ENCODE measurements around the gene SLC7A8. TPM values are rescaled to one million over a fixed set of nuclear protein-coding genes. Genes with fewer than 3 reads are reported as not detected.

The SLC7A8 gene
- polyA plus RNA-seq, 1 donor (not counting 4 experiments of a cell fraction or from before 2014, with no cell fraction given): 29.1 TPM

- H3K79me2 ChIP-seq (ENCODE audit: control insufficient read depth, insufficient read depth, low read length): no peaks in the 10 kb centered on the region
- no peak overlapping the region for H3K9ac ChIP-seq (ENCODE audit: control insufficient read depth, extremely low read depth, insufficient read depth, low read length)
- H3K27ac ChIP-seq (ENCODE audit: control insufficient read depth, insufficient read depth, low read length): no peak overlapping the region
- no peak overlapping the region for H3K4me2 ChIP-seq (ENCODE audit: control insufficient read depth, extremely low read depth, insufficient read depth, low read depth, low read length)
- H3K4me3 ChIP-seq (ENCODE audit: control insufficient read depth in 2 of 3, extremely low read depth in 1 of 3, insufficient read depth in 2 of 3, low read depth in 1 of 3, low read length in 3 of 3): no peak overlapping the region
- no peak for TF ChIP-seq EZH2 (IDR thresholded peaks at IDR 0.05; ENCODE audit: low read length)
- TF ChIP-seq CTCF (optimal IDR thresholded peaks at IDR 0.05 in 1 of 3, IDR thresholded peaks at IDR 0.05 in 1 of 3, conservative IDR thresholded peaks at IDR 0.05 in 1 of 3; ENCODE audit: extremely low read depth in 1 of 3, insufficient read depth in 2 of 3, low read length in 3 of 3): no peak
- no peaks in the 10 kb centered on the region for H3K9me1 ChIP-seq (ENCODE audit: control insufficient read depth, extremely low read depth, insufficient read depth, low read length)
- no peaks in the 10 kb centered on the region for H3K36me3 ChIP-seq (ENCODE audit: control insufficient read depth in 2 of 2, extremely low read depth in 1 of 2, insufficient read depth in 2 of 2, low read length in 2 of 2)
- H3K4me1 ChIP-seq (ENCODE audit: control insufficient read depth, extremely low read depth, insufficient read depth, low read length): peaks cover 21% of the 10 kb centered on the region
- DNase-seq (ENCODE audit: low read depth, low spot score) (no peak), FAIRE-seq (no peak)
- no peak overlapping the region for H2AFZ ChIP-seq (ENCODE audit: control insufficient read depth, low read length)
- no peaks in the 10 kb centered on the region for H3K9me3 ChIP-seq (ENCODE audit: control insufficient read depth, low read depth, low read length)
- no peaks in the 10 kb centered on the region for H3K27me3 ChIP-seq (ENCODE audit: control insufficient read depth, extremely low read depth, insufficient read depth, low read length)
- dilution Hi-C loops (cut with MboI; ENCODE audit: extremely low pct_ligation_motif_present, low sequenced_read_pairs): no loop called here
- H4K20me1 ChIP-seq (ENCODE audit: control insufficient read depth, extremely low read depth, insufficient read depth, low read length): no peaks in the 10 kb centered on the region
These were observed 69.9 kb downstream of the SLC7A8 start for GRCh38 chr14:23113431-23114119.

GRCh38 chr14:23112359-23113178, 70.9 kb downstream of the SLC7A8 start:
- Histone ChIP-seq H3K4me1 (ENCODE audit: control insufficient read depth, extremely low read depth, insufficient read depth, low read length) (peaks cover 21% of the 10 kb centered on the region), H3K9ac (ENCODE audit: control insufficient read depth, extremely low read depth, insufficient read depth, low read length) (no peak overlapping the region), H3K9me1 (ENCODE audit: control insufficient read depth, extremely low read depth, insufficient read depth, low read length) (no peaks in the 10 kb centered on the region), H3K4me3 (ENCODE audit: control insufficient read depth in 2 of 3, extremely low read depth in 1 of 3, insufficient read depth in 2 of 3, low read depth in 1 of 3, low read length in 3 of 3) (no peak overlapping the region), H3K9me3 (ENCODE audit: control insufficient read depth, low read depth, low read length) (no peaks in the 10 kb centered on the region), H2AFZ (ENCODE audit: control insufficient read depth, low read length) (no peak overlapping the region), H3K36me3 (ENCODE audit: control insufficient read depth in 2 of 2, extremely low read depth in 1 of 2, insufficient read depth in 2 of 2, low read length in 2 of 2) (no peaks in the 10 kb centered on the region), H3K4me2 (ENCODE audit: control insufficient read depth, extremely low read depth, insufficient read depth, low read depth, low read length) (no peak overlapping the region), H3K79me2 (ENCODE audit: control insufficient read depth, insufficient read depth, low read length) (no peaks in the 10 kb centered on the region), H3K27me3 (ENCODE audit: control insufficient read depth, extremely low read depth, insufficient read depth, low read length) (no peaks in the 10 kb centered on the region), H3K27ac (ENCODE audit: control insufficient read depth, insufficient read depth, low read length) (no peak overlapping the region), H4K20me1 (ENCODE audit: control insufficient read depth, extremely low read depth, insufficient read depth, low read length) (no peaks in the 10 kb centered on the region)
- no peak for DNase-seq (ENCODE audit: low read depth, low spot score)
- dilution Hi-C loops (cut with MboI; ENCODE audit: extremely low pct_ligation_motif_present, low sequenced_read_pairs): no loop called here
- TF ChIP-seq EZH2 (IDR thresholded peaks at IDR 0.05; ENCODE audit: low read length): no peak
- no peak for TF ChIP-seq CTCF (optimal IDR thresholded peaks at IDR 0.05 in 1 of 3, IDR thresholded peaks at IDR 0.05 in 1 of 3, conservative IDR thresholded peaks at IDR 0.05 in 1 of 3; ENCODE audit: extremely low read depth in 1 of 3, insufficient read depth in 2 of 3, low read length in 3 of 3)
- no peak for FAIRE-seq

Measured in keratinocyte (primary cell).